ENCODE results near the gene SLC7A14. TPM values are rescaled to one million over a fixed set of nuclear protein-coding genes. Genes with fewer than 3 reads are reported as not detected.

SLC7A14 gene
- total RNA-seq = not detected in 2 replicates
- not detected for total RNA-seq (2013)
- not detected in 2 replicates for polyA plus RNA-seq
- polyA minus RNA-seq = under 0.01 TPM in 1 of 2 replicates, not detected in the other

DNA sequence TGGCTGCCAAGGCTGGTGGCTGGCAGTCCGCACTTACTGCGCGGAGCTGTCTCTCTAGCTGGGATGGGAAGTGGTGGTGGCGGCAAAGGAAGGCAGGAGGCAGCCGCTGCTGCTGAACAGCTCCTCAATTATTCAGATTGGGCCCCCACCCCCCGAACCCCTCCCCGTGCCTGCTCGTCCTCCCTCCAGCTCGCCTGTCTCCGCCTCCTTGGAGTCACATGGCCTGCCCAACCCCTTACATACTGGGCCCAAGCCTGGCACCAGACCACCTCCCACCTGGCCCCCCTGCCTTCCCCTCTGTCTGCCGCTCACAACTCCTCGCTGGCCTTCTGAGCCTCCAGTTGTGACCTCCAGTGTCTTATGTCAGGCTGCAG is at the start of gene SLC7A14:
Gene SLC7A14 (minus strand): TSS at position 139 of the 374 bp plus-strand sequence. CDS start 59,139 bp downstream, outside the sequence.
- Mint-ChIP-seq H3K27ac (no peak within 1 kb of the TSS), H3K4me3 (no peak within 1 kb of the TSS), H3K9me3 (ENCODE audit: insufficient read depth) (peaks cover 3% of the 10 kb centered on the region), H3K27me3 (peaks cover 35% of the 10 kb centered on the region), H3K4me1 (no peaks in the 10 kb centered on the region)
- DNase-seq (no peak), ATAC-seq (ENCODE audit: low read depth) (no peak)
- H3K9ac ChIP-seq (ENCODE audit: low read length) = no peak within 1 kb of the TSS
- H3K27me3 ChIP-seq (replicated peaks in 1 of 4; ENCODE audit: control extremely low read depth in 1 of 4, control insufficient read depth in 3 of 4, insufficient read depth in 4 of 4, low read length in 3 of 4) = peaks cover 0 to 48% (median 29%) of the 10 kb centered on the region in 4 experiments
- H3K79me2 ChIP-seq (ENCODE audit: control insufficient read depth, insufficient read depth, low read length) = no peaks in the 10 kb centered on the region
- H3K4me2 ChIP-seq (replicated peaks; ENCODE audit: low read depth, low read length, poor library complexity, severe bottlenecking) = no peak within 1 kb of the TSS
- intact Hi-C loops (cut with micrococcal nuclease) = no loop called here
- 11% methylated on average over 10 of the region's 12 CpGs for WGBS (ENCODE audit: insufficient coverage)
- no peak within 1 kb of the TSS for H3K27ac ChIP-seq (ENCODE audit: low read length in 2 of 2)
- TF ChIP-seq, protein P1, sequence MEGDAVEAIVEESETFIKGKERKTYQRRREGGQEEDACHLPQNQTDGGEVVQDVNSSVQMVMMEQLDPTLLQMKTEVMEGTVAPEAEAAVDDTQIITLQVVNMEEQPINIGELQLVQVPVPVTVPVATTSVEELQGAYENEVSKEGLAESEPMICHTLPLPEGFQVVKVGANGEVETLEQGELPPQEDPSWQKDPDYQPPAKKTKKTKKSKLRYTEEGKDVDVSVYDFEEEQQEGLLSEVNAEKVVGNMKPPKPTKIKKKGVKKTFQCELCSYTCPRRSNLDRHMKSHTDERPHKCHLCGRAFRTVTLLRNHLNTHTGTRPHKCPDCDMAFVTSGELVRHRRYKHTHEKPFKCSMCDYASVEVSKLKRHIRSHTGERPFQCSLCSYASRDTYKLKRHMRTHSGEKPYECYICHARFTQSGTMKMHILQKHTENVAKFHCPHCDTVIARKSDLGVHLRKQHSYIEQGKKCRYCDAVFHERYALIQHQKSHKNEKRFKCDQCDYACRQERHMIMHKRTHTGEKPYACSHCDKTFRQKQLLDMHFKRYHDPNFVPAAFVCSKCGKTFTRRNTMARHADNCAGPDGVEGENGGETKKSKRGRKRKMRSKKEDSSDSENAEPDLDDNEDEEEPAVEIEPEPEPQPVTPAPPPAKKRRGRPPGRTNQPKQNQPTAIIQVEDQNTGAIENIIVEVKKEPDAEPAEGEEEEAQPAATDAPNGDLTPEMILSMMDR (IDR thresholded peaks at IDR 0.05) = no peak
- TF ChIP-seq EZH2 (IDR thresholded peaks at IDR 0.05; ENCODE audit: borderline replicate concordance, insufficient read depth, low read depth, low read length, poor library complexity, severe bottlenecking) = no peak
- peaks cover 0 to 21% (median 0%) of the 10 kb centered on the region in 3 donors for H3K9me3 ChIP-seq (ENCODE audit: control extremely low read depth in 1 of 3, control insufficient read depth in 2 of 3, insufficient read depth in 1 of 3, low read length in 2 of 3)
- H3K4me1 ChIP-seq (ENCODE audit: control insufficient read depth in 2 of 2, insufficient read depth in 2 of 2, low read length in 2 of 2) = no peaks in the 10 kb centered on the region
- ChIA-PET CTCF (no interaction called here), POLR2A (no interaction called here)
- H2AFZ ChIP-seq (ENCODE audit: insufficient read depth, low read depth, low read length, poor library complexity, severe bottlenecking) = no peak within 1 kb of the TSS
- H3K36me3 ChIP-seq (replicated peaks in 1 of 2; ENCODE audit: control extremely low read depth in 1 of 2, control insufficient read depth in 1 of 2, extremely low read depth in 1 of 2, insufficient read depth in 2 of 2, low read length in 1 of 2) = no peaks in the 10 kb centered on the region
- H3K4me3 ChIP-seq (ENCODE audit: control extremely low read depth in 1 of 5, extremely low read depth in 1 of 5, insufficient read depth in 1 of 5, low read depth in 2 of 5, low read length in 4 of 5) = no peak within 1 kb of the TSS
- H4K20me1 ChIP-seq (ENCODE audit: control insufficient read depth, insufficient read depth, low read length, poor library complexity, severe bottlenecking) = no peaks in the 10 kb centered on the region

- no peaks in the 10 kb centered on the region for H3K36me3 ChIP-seq (replicated peaks in 1 of 2; ENCODE audit: control extremely low read depth in 1 of 2, control insufficient read depth in 1 of 2, extremely low read depth in 1 of 2, insufficient read depth in 2 of 2, low read length in 1 of 2)
- no peaks in the 10 kb centered on the region for H3K79me2 ChIP-seq (ENCODE audit: control insufficient read depth, insufficient read depth, low read length)
- Mint-ChIP-seq H3K4me1 (peaks cover 4% of the 10 kb centered on the region), H3K9me3 (ENCODE audit: insufficient read depth) (no peaks in the 10 kb centered on the region), H3K27me3 (peaks cover 51% of the 10 kb centered on the region), H3K4me3 (no peak overlapping the region), H3K27ac (no peak overlapping the region)
- no peak overlapping the region for H3K27ac ChIP-seq (ENCODE audit: low read length in 2 of 2)
- H3K27me3 ChIP-seq (replicated peaks in 1 of 4; ENCODE audit: control extremely low read depth in 1 of 4, control insufficient read depth in 3 of 4, insufficient read depth in 4 of 4, low read length in 3 of 4) = peaks cover 0 to 21% (median 8%) of the 10 kb centered on the region in 4 experiments
- no peak for ATAC-seq (ENCODE audit: low read depth)
- H3K9ac ChIP-seq (ENCODE audit: low read length) = no peak overlapping the region
- POLR2A ChIA-PET = no interaction called here
- H3K4me2 ChIP-seq (replicated peaks; ENCODE audit: low read depth, low read length, poor library complexity, severe bottlenecking) = no peak overlapping the region
- no peaks in the 10 kb centered on the region for H3K9me3 ChIP-seq (ENCODE audit: control extremely low read depth in 1 of 3, control insufficient read depth in 2 of 3, insufficient read depth in 1 of 3, low read length in 2 of 3)
- no peak for TF ChIP-seq EZH2 (IDR thresholded peaks at IDR 0.05; ENCODE audit: borderline replicate concordance, insufficient read depth, low read depth, low read length, poor library complexity, severe bottlenecking)
- TF ChIP-seq, protein P1 (IDR thresholded peaks at IDR 0.05) = no peak
- CTCF ChIA-PET = no interaction called here
- no peak overlapping the region for H2AFZ ChIP-seq (ENCODE audit: insufficient read depth, low read depth, low read length, poor library complexity, severe bottlenecking)
- intact Hi-C loops (cut with micrococcal nuclease) = no loop called here
- H3K4me3 ChIP-seq (ENCODE audit: control extremely low read depth in 1 of 5, extremely low read depth in 1 of 5, insufficient read depth in 1 of 5, low read depth in 2 of 5, low read length in 4 of 5) = no peak overlapping the region
- H3K4me1 ChIP-seq (ENCODE audit: control insufficient read depth in 2 of 2, insufficient read depth in 2 of 2, low read length in 2 of 2) = peaks cover 3 to 4% of the 10 kb centered on the region in 2 donors
- DNase-seq = no peak
- H4K20me1 ChIP-seq (ENCODE audit: control insufficient read depth, insufficient read depth, low read length, poor library complexity, severe bottlenecking) = no peaks in the 10 kb centered on the region
- 70% methylated on average over 1 of the region's 2 CpGs for WGBS (ENCODE audit: insufficient coverage)
Measured at GRCh38 chr3:170635385-170635735, 49.5 kb upstream of the SLC7A14 start.
